ENCODE measurements around the gene PADI3. TPM values are rescaled to one million over a fixed set of nuclear protein-coding genes. Genes with fewer than 3 reads are reported as not detected.
A peak's percentile ranks its signal among the peaks of the same experiment; 100 is the strongest.

PADI3 gene
- total RNA-seq, 1 donor from 2014 or later = not detected

GRCh38 chr1:17270891-17271765 lies 22.2 kb downstream of the PADI3 start:
- no peak for TF ChIP-seq CTCF (conservative IDR thresholded peaks at IDR 0.05)
- Mint-ChIP-seq H3K4me1 (ENCODE audit: unreplicated experiment) (no peaks in the 10 kb centered on the region), H3K27me3 (peaks cover 3% of the 10 kb centered on the region)

GRCh38 chr1:17272066-17272465 lies 23.2 kb downstream of the PADI3 start:
- Mint-ChIP-seq H3K27me3 (peaks cover 3% of the 10 kb centered on the region), H3K36me3 (no peaks in the 10 kb centered on the region), H3K4me3 (no peak overlapping the region), H3K9me3 (no peaks in the 10 kb centered on the region), H3K27ac (no peak overlapping the region), H3K4me1 (ENCODE audit: unreplicated experiment) (no peaks in the 10 kb centered on the region)
- no peak for TF ChIP-seq CTCF (conservative IDR thresholded peaks at IDR 0.05)
- no peak for DNase-seq (ENCODE audit: extremely low spot score, unreplicated experiment)

More at GRCh38 chr1:17270891-17271765, 22.2 kb downstream of the PADI3 start:
- H3K9me3 Mint-ChIP-seq = no peaks in the 10 kb centered on the region
- no peaks in the 10 kb centered on the region for H3K36me3 Mint-ChIP-seq
- H3K27ac Mint-ChIP-seq = no peak overlapping the region
- no peak for DNase-seq (ENCODE audit: extremely low spot score, unreplicated experiment)
- H3K4me3 Mint-ChIP-seq = no peak overlapping the region

GRCh38 chr1:17272646-17273045 lies 23.7 kb downstream of the PADI3 start:
- no peak overlapping the region for H3K27ac Mint-ChIP-seq

GRCh38 chr1:17273096-17273495 lies 24.2 kb downstream of the PADI3 start:
- no peak for TF ChIP-seq CTCF (conservative IDR thresholded peaks at IDR 0.05)
- H3K9me3 Mint-ChIP-seq = no peaks in the 10 kb centered on the region
- DNase-seq (ENCODE audit: extremely low spot score, unreplicated experiment) = no peak
- H3K27me3 Mint-ChIP-seq = peaks cover 3% of the 10 kb centered on the region
- no peaks in the 10 kb centered on the region for H3K36me3 Mint-ChIP-seq
- no peak overlapping the region for H3K27ac Mint-ChIP-seq
- H3K4me1 Mint-ChIP-seq (ENCODE audit: unreplicated experiment) = no peaks in the 10 kb centered on the region
- no peak overlapping the region for H3K4me3 Mint-ChIP-seq

More at GRCh38 chr1:17272646-17273045, 23.7 kb downstream of the PADI3 start:
- Mint-ChIP-seq H3K4me3 (no peak overlapping the region), H3K4me1 (ENCODE audit: unreplicated experiment) (no peaks in the 10 kb centered on the region), H3K27me3 (peaks cover 3% of the 10 kb centered on the region), H3K9me3 (no peaks in the 10 kb centered on the region), H3K36me3 (no peaks in the 10 kb centered on the region)
- no peak for TF ChIP-seq CTCF (conservative IDR thresholded peaks at IDR 0.05)
- DNase-seq (ENCODE audit: extremely low spot score, unreplicated experiment) = no peak

- no peak for DNase-seq (ENCODE audit: extremely low spot score, unreplicated experiment)
- H3K9me3 Mint-ChIP-seq = no peaks in the 10 kb centered on the region
- TF ChIP-seq CTCF (conservative IDR thresholded peaks at IDR 0.05) = peak; percentile 82
- H3K4me3 Mint-ChIP-seq = no peak overlapping the region
- no peak overlapping the region for H3K27ac Mint-ChIP-seq
- peaks cover 5% of the 10 kb centered on the region for H3K4me1 Mint-ChIP-seq (ENCODE audit: unreplicated experiment)
- peaks cover 6% of the 10 kb centered on the region for H3K27me3 Mint-ChIP-seq
- no peaks in the 10 kb centered on the region for H3K36me3 Mint-ChIP-seq
These were observed 25.6 kb downstream of the PADI3 start for GRCh38 chr1:17274186-17275170.
